Measurements from ENCODE around the gene CHEK2. TPM values are rescaled to one million over a fixed set of nuclear protein-coding genes. Genes with fewer than 3 reads are reported as not detected.

CHEK2 gene
- total and polyA plus RNA-seq, 2 of the 4 experiments (the other 2 are of a cell fraction): 9.9 to 16.1 TPM

DNA sequence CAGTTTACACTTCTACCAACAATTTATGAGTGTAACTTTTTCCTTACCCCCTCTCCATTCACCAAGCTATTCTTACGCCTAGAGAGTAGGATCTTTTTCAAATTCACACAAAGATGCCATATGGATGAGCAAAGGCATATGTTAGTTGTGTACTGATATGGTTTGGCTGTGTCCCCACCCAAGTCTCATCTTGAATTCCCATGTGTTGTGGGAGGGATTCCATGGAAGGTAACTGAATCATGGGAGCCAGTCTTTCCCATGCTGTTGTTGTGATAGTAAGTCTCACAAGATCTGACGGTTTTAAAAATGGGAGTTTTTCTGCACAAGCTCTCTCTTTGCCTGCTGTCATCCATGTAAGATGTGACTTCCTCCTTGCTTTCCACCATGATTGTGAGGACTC is 102.3 kb downstream of the CHEK2 start:
- dilution Hi-C loops (cut with HindIII; ENCODE audit: low sequenced_read_pairs, unreplicated experiment) (no loop called here), in situ Hi-C loops (cut with MboI; ENCODE audit: low sequenced_read_pairs) (no loop called here), intact Hi-C loops (cut with micrococcal nuclease) (no loop called here)
- Histone ChIP-seq H2AK5ac (ENCODE audit: low read depth, low read length) (no peak overlapping the region), H3K9me1 (ENCODE audit: insufficient read depth, low read length) (no peaks in the 10 kb centered on the region), H3K9ac (ENCODE audit: low read depth, low read length) (no peak overlapping the region), H3K4me3 (ENCODE audit: insufficient read depth, low read depth, low read length) (no peak overlapping the region), H3K27me3 (ENCODE audit: control insufficient read depth, insufficient read depth, low read length) (no peaks in the 10 kb centered on the region), H3K23ac (ENCODE audit: low read depth, low read length) (no peak overlapping the region), H3K79me1 (ENCODE audit: low read depth in 1 of 2, low read length in 2 of 2) (peaks cover 5 to 10% of the 10 kb centered on the region in 2 experiments), H3K14ac (replicated peaks; ENCODE audit: low read depth, low read length) (no peak overlapping the region), H3K4me1 (ENCODE audit: control insufficient read depth, insufficient read depth, low read length) (no peaks in the 10 kb centered on the region), H4K91ac (ENCODE audit: insufficient read depth, low read depth, low read length) (no peak overlapping the region), H2AK9ac (replicated peaks; ENCODE audit: low read depth, low read length, poor library complexity) (no peak overlapping the region), H2BK5ac (ENCODE audit: low read depth, low read length, poor library complexity, severe bottlenecking) (no peak overlapping the region), H3K9me3 (ENCODE audit: control insufficient read depth, insufficient read depth, low read length) (no peaks in the 10 kb centered on the region), H4K5ac (ENCODE audit: low read depth, low read length) (no peak overlapping the region), H4K8ac (ENCODE audit: low read depth in 2 of 2, low read length in 2 of 2) (no peak overlapping the region), H3K56ac (ENCODE audit: extremely low read depth, insufficient read depth, low read length) (no peak overlapping the region), H3K27ac (ENCODE audit: insufficient read depth, low read length) (no peak overlapping the region), H4K20me1 (ENCODE audit: insufficient read depth, low read length) (no peaks in the 10 kb centered on the region), H2BK20ac (ENCODE audit: low read depth, low read length) (no peak overlapping the region), H3K18ac (ENCODE audit: low read depth, low read length) (no peak overlapping the region), H2AFZ (replicated peaks; ENCODE audit: low read length, poor library complexity) (no peak overlapping the region), H2BK15ac (ENCODE audit: low read depth, low read length) (no peak overlapping the region), H3K36me3 (ENCODE audit: control insufficient read depth, insufficient read depth, low read length) (no peaks in the 10 kb centered on the region), H3K4me2 (ENCODE audit: low read depth, low read length) (no peak overlapping the region), H3K4ac (ENCODE audit: low read depth, low read length) (no peak overlapping the region), H2BK120ac (ENCODE audit: low read depth, low read length) (no peak overlapping the region)
- no peak for ATAC-seq (ENCODE audit: low read depth)
- ChIA-PET POLR2A (ENCODE audit: unreplicated experiment) (no interaction called here), CTCF (no interaction called here)
- DNase-seq: no peak
- 100% methylated on average over 1 of the region's 2 CpGs; no CpG with 5 or more reads in 1 of the 2 experiments for WGBS, 2 experiments (ENCODE audit: extremely low coverage in 2 of 2, insufficient read length in 1 of 2)
- no peak for TF ChIP-seq MAFK (IDR thresholded peaks at IDR 0.05; ENCODE audit: low read depth, low read length)
- TF ChIP-seq NFE2L2 (IDR thresholded peaks at IDR 0.05; ENCODE audit: low read depth, low read length): no peak
- TF ChIP-seq SMC3 (IDR thresholded peaks at IDR 0.05; ENCODE audit: low read depth, low read length): no peak
- TF ChIP-seq, protein P1, sequence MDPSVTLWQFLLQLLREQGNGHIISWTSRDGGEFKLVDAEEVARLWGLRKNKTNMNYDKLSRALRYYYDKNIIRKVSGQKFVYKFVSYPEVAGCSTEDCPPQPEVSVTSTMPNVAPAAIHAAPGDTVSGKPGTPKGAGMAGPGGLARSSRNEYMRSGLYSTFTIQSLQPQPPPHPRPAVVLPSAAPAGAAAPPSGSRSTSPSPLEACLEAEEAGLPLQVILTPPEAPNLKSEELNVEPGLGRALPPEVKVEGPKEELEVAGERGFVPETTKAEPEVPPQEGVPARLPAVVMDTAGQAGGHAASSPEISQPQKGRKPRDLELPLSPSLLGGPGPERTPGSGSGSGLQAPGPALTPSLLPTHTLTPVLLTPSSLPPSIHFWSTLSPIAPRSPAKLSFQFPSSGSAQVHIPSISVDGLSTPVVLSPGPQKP (IDR thresholded peaks at IDR 0.05; ENCODE audit: borderline replicate concordance, low read depth, low read length): no peak
- TF ChIP-seq RAD21 (IDR thresholded peaks at IDR 0.05; ENCODE audit: low read length): no peak
- TF ChIP-seq, protein P2, sequence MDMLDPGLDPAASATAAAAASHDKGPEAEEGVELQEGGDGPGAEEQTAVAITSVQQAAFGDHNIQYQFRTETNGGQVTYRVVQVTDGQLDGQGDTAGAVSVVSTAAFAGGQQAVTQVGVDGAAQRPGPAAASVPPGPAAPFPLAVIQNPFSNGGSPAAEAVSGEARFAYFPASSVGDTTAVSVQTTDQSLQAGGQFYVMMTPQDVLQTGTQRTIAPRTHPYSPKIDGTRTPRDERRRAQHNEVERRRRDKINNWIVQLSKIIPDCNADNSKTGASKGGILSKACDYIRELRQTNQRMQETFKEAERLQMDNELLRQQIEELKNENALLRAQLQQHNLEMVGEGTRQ (IDR thresholded peaks at IDR 0.05; ENCODE audit: low read depth, low read length): no peak
- no peak for TF ChIP-seq POLR2A (IDR thresholded peaks at IDR 0.05; ENCODE audit: low read depth, low read length)
- TF ChIP-seq CEBPB (IDR thresholded peaks at IDR 0.05; ENCODE audit: low read depth, low read length): no peak
- no peak for TF ChIP-seq CHD1 (IDR thresholded peaks at IDR 0.05; ENCODE audit: low read depth, low read length)
- TF ChIP-seq MAZ (IDR thresholded peaks at IDR 0.05; ENCODE audit: borderline replicate concordance, low read depth, low read length): no peak
- TF ChIP-seq RCOR1 (IDR thresholded peaks at IDR 0.05; ENCODE audit: insufficient replicate concordance, low read length): no peak
- TF ChIP-seq FOS (IDR thresholded peaks at IDR 0.05; ENCODE audit: low read depth, low read length): no peak
- no peak for TF ChIP-seq RFX5 (IDR thresholded peaks at IDR 0.05; ENCODE audit: low read depth, low read length)
- TF ChIP-seq MXI1 (IDR thresholded peaks at IDR 0.05; ENCODE audit: borderline replicate concordance, low read depth, low read length): no peak
- TF ChIP-seq, protein P3, sequence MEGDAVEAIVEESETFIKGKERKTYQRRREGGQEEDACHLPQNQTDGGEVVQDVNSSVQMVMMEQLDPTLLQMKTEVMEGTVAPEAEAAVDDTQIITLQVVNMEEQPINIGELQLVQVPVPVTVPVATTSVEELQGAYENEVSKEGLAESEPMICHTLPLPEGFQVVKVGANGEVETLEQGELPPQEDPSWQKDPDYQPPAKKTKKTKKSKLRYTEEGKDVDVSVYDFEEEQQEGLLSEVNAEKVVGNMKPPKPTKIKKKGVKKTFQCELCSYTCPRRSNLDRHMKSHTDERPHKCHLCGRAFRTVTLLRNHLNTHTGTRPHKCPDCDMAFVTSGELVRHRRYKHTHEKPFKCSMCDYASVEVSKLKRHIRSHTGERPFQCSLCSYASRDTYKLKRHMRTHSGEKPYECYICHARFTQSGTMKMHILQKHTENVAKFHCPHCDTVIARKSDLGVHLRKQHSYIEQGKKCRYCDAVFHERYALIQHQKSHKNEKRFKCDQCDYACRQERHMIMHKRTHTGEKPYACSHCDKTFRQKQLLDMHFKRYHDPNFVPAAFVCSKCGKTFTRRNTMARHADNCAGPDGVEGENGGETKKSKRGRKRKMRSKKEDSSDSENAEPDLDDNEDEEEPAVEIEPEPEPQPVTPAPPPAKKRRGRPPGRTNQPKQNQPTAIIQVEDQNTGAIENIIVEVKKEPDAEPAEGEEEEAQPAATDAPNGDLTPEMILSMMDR (conservative IDR thresholded peaks at IDR 0.05; ENCODE audit: low read depth, low read length): no peak
- no peak for TF ChIP-seq BHLHE40 (IDR thresholded peaks at IDR 0.05; ENCODE audit: low read depth, low read length)
- BruUV-seq (replicated peaks): no TSS peak
